Gastroesophageal sphincter (tissue), 3 donors: ENCODE measurements around the gene PXDN.

Experiments used
- EP300 ChIP-seq: sonication (generic); formaldehyde crosslinking; IDR thresholded peaks from one replicate; pipeline ENCODE4 v1.6.1; 2017; ENCODE audit warnings: antibody characterized with exemption, mild to moderate bottlenecking
- POLR2A ChIP-seq, 2 donors: fragments of 450-650 bp; IDR thresholded peaks; one replicate each; pipeline ENCODE4 v1.6.1; 2017; ENCODE audit warnings: antibody characterized with exemption in 2 of 2, mild to moderate bottlenecking in 2 of 2, moderate library complexity in 1 of 2
- POLR2AphosphoS5 ChIP-seq: sonication (generic); formaldehyde crosslinking; IDR thresholded peaks from one replicate; pipeline ENCODE4 v1.6.1; 2017; ENCODE audit warnings: antibody characterized with exemption
- TF ChIP-seq, protein P1 (sequence below), 4 experiments: fragments of 200-600 bp in 2 of 4; fragments of 450-650 bp in 2 of 4; sonication (generic) in 1 of 4; IDR thresholded peaks; one replicate each; pipeline ENCODE4 v1.5.1; 2017 to 2019; ENCODE audit warnings: antibody characterized with exemption in 4 of 4, mild to moderate bottlenecking in 2 of 4, moderate library complexity in 2 of 4

DNA sequence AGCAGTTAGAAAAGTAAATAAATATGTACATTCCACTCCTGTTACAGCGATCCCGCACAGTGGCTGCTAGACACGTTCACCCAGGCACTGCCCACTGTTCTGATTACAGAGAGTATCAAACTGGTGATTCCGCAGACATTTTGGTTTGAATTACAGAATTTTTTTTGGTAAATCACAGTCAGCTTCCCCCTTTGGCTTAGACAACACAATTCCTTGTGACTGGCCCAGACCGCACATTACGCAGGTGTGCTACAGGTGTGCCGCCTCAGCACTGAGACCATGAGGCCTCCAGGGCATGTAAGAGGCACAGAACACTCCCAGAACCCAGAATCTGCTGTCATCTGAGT lies 112.3 kb downstream of the PXDN start:
- TF ChIP-seq, protein P1, sequence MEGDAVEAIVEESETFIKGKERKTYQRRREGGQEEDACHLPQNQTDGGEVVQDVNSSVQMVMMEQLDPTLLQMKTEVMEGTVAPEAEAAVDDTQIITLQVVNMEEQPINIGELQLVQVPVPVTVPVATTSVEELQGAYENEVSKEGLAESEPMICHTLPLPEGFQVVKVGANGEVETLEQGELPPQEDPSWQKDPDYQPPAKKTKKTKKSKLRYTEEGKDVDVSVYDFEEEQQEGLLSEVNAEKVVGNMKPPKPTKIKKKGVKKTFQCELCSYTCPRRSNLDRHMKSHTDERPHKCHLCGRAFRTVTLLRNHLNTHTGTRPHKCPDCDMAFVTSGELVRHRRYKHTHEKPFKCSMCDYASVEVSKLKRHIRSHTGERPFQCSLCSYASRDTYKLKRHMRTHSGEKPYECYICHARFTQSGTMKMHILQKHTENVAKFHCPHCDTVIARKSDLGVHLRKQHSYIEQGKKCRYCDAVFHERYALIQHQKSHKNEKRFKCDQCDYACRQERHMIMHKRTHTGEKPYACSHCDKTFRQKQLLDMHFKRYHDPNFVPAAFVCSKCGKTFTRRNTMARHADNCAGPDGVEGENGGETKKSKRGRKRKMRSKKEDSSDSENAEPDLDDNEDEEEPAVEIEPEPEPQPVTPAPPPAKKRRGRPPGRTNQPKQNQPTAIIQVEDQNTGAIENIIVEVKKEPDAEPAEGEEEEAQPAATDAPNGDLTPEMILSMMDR (IDR thresholded peaks at IDR 0.05): no peak
- TF ChIP-seq POLR2A (IDR thresholded peaks at IDR 0.05) (no peak), POLR2AphosphoS5 (no peak), EP300 (no peak)
